K562 (cell line): ENCODE measurements around the gene CLIC3. TPM values are rescaled to one million over a fixed set of nuclear protein-coding genes. Genes with fewer than 3 reads are reported as not detected.

Experiments
- IRF9 ChIP-seq: fragments of 450-650 bp; IDR thresholded peaks from 2 replicates; pipeline ENCODE4 v1.6.1; 2016; ENCODE audit warnings: missing biosample characterization, missing genetic modification characterization
- JUNB ChIP-seq: fragments of 450-650 bp; formaldehyde crosslinking; conservative IDR thresholded peaks from 2 replicates; pipeline ENCODE4 v1.4.0; 2020; ENCODE audit warnings: mild to moderate bottlenecking
- POU5F1 ChIP-seq: fragments of 150-350 bp; IDR thresholded peaks from 2 replicates; pipeline ENCODE4 v1.6.1; 2014; ENCODE audit warnings: borderline replicate concordance, low read length, low read depth, mild to moderate bottlenecking; ENCODE audit not compliant: partially characterized antibody
- ZNF318 ChIP-seq, 2 experiments: fragments of 450-650 bp; IDR thresholded peaks; 2 replicates each; pipeline ENCODE4 v1.6.1; 2016; ENCODE audit warnings: mild to moderate bottlenecking in 2 of 2, borderline replicate concordance in 1 of 2, low read depth in 1 of 2, moderate library complexity in 1 of 2
- ZNF407 ChIP-seq: fragments of 450-650 bp; IDR thresholded peaks from 2 replicates; pipeline ENCODE4 v1.6.1; 2016; ENCODE audit warnings: low read depth
- polyA plus RNA-seq, 8 experiments: library from polyadenylated mRNA; depleted of rRNA in 4 of 8; stranded (reverse) in 5 of 8; unstranded in 3 of 8; fragments of >200 nt; fragmentation: Nextera tagmentation in 2 of 8; fragmentation: Illumina TruSeq in 1 of 8; extraction: Ambion mirVana in 2 of 8; extraction: Trizol in 1 of 8; gene quantifications; 2 replicates each; pipeline versions ENCODE4 v1.2.1 to v1.2.3, GENCODE V29; 2011 to 2014; ENCODE audit warnings: inconsistent platforms in 1 of 8, missing spikeins in 1 of 8
- total RNA-seq, 7 experiments: library from RNA; depleted of rRNA in 6 of 7; stranded (reverse); fragments of >200 nt in 6 of 7; fragmentation: Illumina TruSeq in 2 of 7; extraction: Trizol in 2 of 7; gene quantifications; 2 replicates each; pipeline versions ENCODE4 v1.2.1 to v1.2.3, GENCODE V29; 2011 to 2021; ENCODE audit warnings: low replicate concordance in 1 of 7

Gene CLIC3
- total and polyA plus RNA-seq, 9 of the 15 experiments (the other 6 are each of a cell fraction or from before 2014, with no cell fraction given), result 0.27 to 0.29 TPM; not detected in 7

- TF ChIP-seq ZNF407 (no peak), POU5F1 (no peak), ZNF318 (IDR thresholded peaks at IDR 0.05; ENCODE audit: borderline replicate concordance in 1 of 2, low read depth in 1 of 2) (no peak), JUNB (CRISPR knock-in tag) (no peak), IRF9 (tag) (no peak)
- TF ChIP-seq, all 486 proteins: peak for 0
Measured at GRCh38 chr9:136983167-136983566, 13.2 kb downstream of the CLIC3 start (continued).
